Measurements from ENCODE around the gene KCNIP4.

GRCh38 chr4:21452931-21453330 is 495.6 kb downstream of the KCNIP4 start:
- TF ChIP-seq SUZ12 (IDR thresholded peaks at IDR 0.05; ENCODE audit: extremely low read depth, insufficient read depth, insufficient read length) (no peak), YY1 (IDR thresholded peaks at IDR 0.05; ENCODE audit: insufficient read depth, insufficient read length) (no peak)
